Endothelial cell of umbilical vein (primary cell): ENCODE data around the gene LTO1.

Experiments
- CTCF ChIP-seq, 2 donors: IDR thresholded peaks; 1 replicate in 1 of 2; 2 replicates in 1 of 2; pipeline ENCODE4 v1.5.1; 2011; ENCODE audit warnings: low read length in 2 of 2, mild to moderate bottlenecking in 2 of 2, moderate library complexity in 2 of 2, control low read depth in 1 of 2, inconsistent platforms in 1 of 2, low read depth in 1 of 2; ENCODE audit not compliant: insufficient read depth in 1 of 2; ENCODE audit errors: extremely low read depth in 1 of 2
- EZH2 ChIP-seq: IDR thresholded peaks from 2 replicates; pipeline ENCODE4 v1.6.1; 2012; ENCODE audit warnings: borderline replicate concordance, low read depth, mild to moderate bottlenecking, moderate library complexity, low read length, inconsistent platforms; ENCODE audit not compliant: severe bottlenecking
- MAX ChIP-seq: IDR thresholded peaks from 2 replicates; pipeline ENCODE4 v1.6.1; 2011; ENCODE audit not compliant: insufficient read depth, insufficient read length
- MYC ChIP-seq: IDR thresholded peaks from one replicate; pipeline ENCODE4 v1.6.1; 2011; ENCODE audit warnings: mild to moderate bottlenecking, low read depth, low read length
- POLR2A ChIP-seq: IDR thresholded peaks from 2 replicates; pipeline ENCODE4 v1.6.1; 2012; ENCODE audit warnings: low read depth, mild to moderate bottlenecking, control low read depth, low read length

GRCh38 chr11:69620683-69621290, 54.4 kb downstream of the LTO1 start:
- TF ChIP-seq POLR2A (no peak), MYC (no peak), CTCF (IDR thresholded peaks at IDR 0.05; ENCODE audit: extremely low read depth in 1 of 2, insufficient read depth in 1 of 2, low read depth in 1 of 2, low read length in 2 of 2) (no peak), EZH2 (no peak), MAX (no peak)
